Ovary (tissue), 3 donors: Measurements from ENCODE around the gene HOXB3.

ENCODE experiments used
- CTCF ChIP-seq, 3 donors: fragments of 450-650 bp in 2 of 3; fragments of 200-600 bp in 1 of 3; IDR thresholded peaks; one replicate each; pipeline versions ENCODE4 v1.5.1 to v1.8.0; 2016 to 2022; ENCODE audit warnings: antibody characterized with exemption in 3 of 3, mild to moderate bottlenecking in 1 of 3
- POLR2A ChIP-seq: fragments of 450-650 bp; IDR thresholded peaks from one replicate; pipeline ENCODE4 v1.6.1; 2017; ENCODE audit warnings: antibody characterized with exemption, mild to moderate bottlenecking, moderate library complexity
- donor health status: DM: no; HTN: no; CAD: no.

- TF ChIP-seq CTCF (IDR thresholded peaks at IDR 0.05) (no peak), POLR2A (no peak)
Measured at GRCh38 chr17:48594538-48595277, 4.7 kb upstream of the HOXB3 start.
